ENCODE data around the gene MACROD2.
"Not testable (repeated sequence)": the region's sequence is repeated elsewhere in the genome, so short reads cannot be mapped to it uniquely, and the experiment has no call there.

The MACROD2 gene

GRCh38 chr20:13995086-13995665 is at the start of gene MACROD2:
MACROD2 (plus strand) TSS chr20:13995516.
- in situ Hi-C loops (cut with MboI; ENCODE audit: low sequenced_read_pairs), result no loop called here

GRCh38 chr20:13947719-13948118 is 47.6 kb upstream of the MACROD2 start:
- in situ Hi-C loops (cut with MboI; ENCODE audit: low sequenced_read_pairs), result no loop called here

GRCh38 chr20:13953227-13953626 is 42.1 kb upstream of the MACROD2 start:
- in situ Hi-C loops (cut with MboI; ENCODE audit: low sequenced_read_pairs), result loop anchor here (10.0 kb wide), 1 partner anchor 128 kb away; no protein-coding TSS in a partner anchor

- in situ Hi-C loops (cut with MboI; ENCODE audit: low sequenced_read_pairs), result no loop called here
Observed at GRCh38 chr20:13960119-13960518, 35.2 kb upstream of the MACROD2 start.

- in situ Hi-C loops (cut with MboI; ENCODE audit: low sequenced_read_pairs), result no loop called here
Observed at GRCh38 chr20:13960525-13960924, 34.8 kb upstream of the MACROD2 start.

- in situ Hi-C loops (cut with MboI; ENCODE audit: low sequenced_read_pairs), result no loop called here
Observed at GRCh38 chr20:13984211-13984610, 11.1 kb upstream of the MACROD2 start.

GRCh38 chr20:13990465-13990864 is 4.9 kb upstream of the MACROD2 start, which contains the start of gene SEL1L2:
SEL1L2 (minus strand) TSS chr20:13990614; CDS start chr20:13990534, 80 bp downstream.
- in situ Hi-C loops (cut with MboI; ENCODE audit: low sequenced_read_pairs), result no loop called here

GRCh38 chr20:13991311-13991710 is 4.0 kb upstream of the MACROD2 start:
- in situ Hi-C loops (cut with MboI; ENCODE audit: low sequenced_read_pairs), result no loop called here

- in situ Hi-C loops (cut with MboI; ENCODE audit: low sequenced_read_pairs), result not testable (repeated sequence)
Observed at GRCh38 chr20:13991955-13992354, 3.4 kb upstream of the MACROD2 start.

- in situ Hi-C loops (cut with MboI; ENCODE audit: low sequenced_read_pairs), result no loop called here
Observed at GRCh38 chr20:13995841-13996240, 525 bp downstream of the MACROD2 start.

- in situ Hi-C loops (cut with MboI; ENCODE audit: low sequenced_read_pairs), result no loop called here
Observed at GRCh38 chr20:13996265-13996664, 949 bp downstream of the MACROD2 start.

- in situ Hi-C loops (cut with MboI; ENCODE audit: low sequenced_read_pairs), result no loop called here
Observed at GRCh38 chr20:14000917-14001316, 5.6 kb downstream of the MACROD2 start.

GRCh38 chr20:14005996-14006395 is 10.7 kb downstream of the MACROD2 start:
- in situ Hi-C loops (cut with MboI; ENCODE audit: low sequenced_read_pairs), result no loop called here

GRCh38 chr20:14009208-14009607 is 13.9 kb downstream of the MACROD2 start:
- in situ Hi-C loops (cut with MboI; ENCODE audit: low sequenced_read_pairs), result no loop called here

- in situ Hi-C loops (cut with MboI; ENCODE audit: low sequenced_read_pairs), result no loop called here
Observed at GRCh38 chr20:14012671-14013070, 17.4 kb downstream of the MACROD2 start.

GRCh38 chr20:14030991-14031390 is 35.7 kb downstream of the MACROD2 start:
- in situ Hi-C loops (cut with MboI; ENCODE audit: low sequenced_read_pairs), result no loop called here

- in situ Hi-C loops (cut with MboI; ENCODE audit: low sequenced_read_pairs), result no loop called here
Observed at GRCh38 chr20:14033310-14033709, 38.0 kb downstream of the MACROD2 start.

- in situ Hi-C loops (cut with MboI; ENCODE audit: low sequenced_read_pairs), result no loop called here
Observed at GRCh38 chr20:14036567-14036966, 41.3 kb downstream of the MACROD2 start.

GRCh38 chr20:14044712-14045276 is 49.5 kb downstream of the MACROD2 start:
- in situ Hi-C loops (cut with MboI; ENCODE audit: low sequenced_read_pairs), result not testable (repeated sequence)

GRCh38 chr20:14046534-14046933 is 51.2 kb downstream of the MACROD2 start:
- in situ Hi-C loops (cut with MboI; ENCODE audit: low sequenced_read_pairs), result no loop called here

GRCh38 chr20:14049111-14049510 is 53.8 kb downstream of the MACROD2 start:
- in situ Hi-C loops (cut with MboI; ENCODE audit: low sequenced_read_pairs), result no loop called here

GRCh38 chr20:14051454-14051853 is 56.1 kb downstream of the MACROD2 start:
- in situ Hi-C loops (cut with MboI; ENCODE audit: low sequenced_read_pairs), result loop anchor here (10.0 kb wide), 1 partner anchor 237 kb away; no protein-coding TSS in a partner anchor

All from HL-60/S4 (cell line).